GM19395 (cell line): Measurements from ENCODE around the gene FER.
"Not testable (repeated sequence)": the region's sequence is repeated elsewhere in the genome, so short reads cannot be mapped to it uniquely, and the experiment has no call there.

Experiments used
- ATAC-seq: cut with Tn5 transposase; IDR thresholded peaks from one replicate; pipeline ENCODE4 v1.9.1; 2021; ENCODE audit warnings: mild to moderate bottlenecking, moderate library complexity; ENCODE audit not compliant: unreplicated experiment

Gene FER

DNA sequence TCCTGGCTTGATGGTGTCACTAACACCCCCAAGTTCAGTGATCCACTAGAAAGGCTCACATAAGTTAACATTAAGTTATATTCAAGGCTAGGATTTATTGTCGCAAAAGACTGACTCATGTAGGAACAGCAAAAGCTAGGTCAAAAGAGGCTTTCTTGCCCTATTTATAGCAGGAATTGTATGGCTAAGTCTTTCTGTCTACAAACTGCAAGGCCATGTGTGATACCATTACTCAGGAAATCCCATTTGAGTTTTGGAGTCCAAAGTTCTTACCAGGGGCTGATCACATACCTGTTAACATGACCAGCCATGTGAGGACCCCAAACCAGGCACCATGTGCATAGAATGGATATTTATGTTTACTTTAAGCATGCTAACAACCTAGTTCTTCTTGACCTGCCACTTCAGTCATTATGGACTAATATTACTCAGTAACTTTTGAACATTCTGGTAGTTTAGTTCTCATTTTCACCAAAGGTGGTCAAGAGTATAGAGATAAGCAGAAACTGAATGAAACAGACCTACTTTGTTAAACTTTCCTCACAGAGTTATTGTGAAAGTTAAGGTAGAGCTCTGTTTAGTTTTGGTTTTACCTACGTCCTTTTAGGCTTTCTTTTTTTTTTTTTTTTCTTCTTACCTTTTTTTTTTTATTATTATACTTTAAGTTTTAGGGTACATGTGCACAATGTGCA lies 281.1 kb downstream of the FER start:
- peak; percentile 84 for ATAC-seq

DNA sequence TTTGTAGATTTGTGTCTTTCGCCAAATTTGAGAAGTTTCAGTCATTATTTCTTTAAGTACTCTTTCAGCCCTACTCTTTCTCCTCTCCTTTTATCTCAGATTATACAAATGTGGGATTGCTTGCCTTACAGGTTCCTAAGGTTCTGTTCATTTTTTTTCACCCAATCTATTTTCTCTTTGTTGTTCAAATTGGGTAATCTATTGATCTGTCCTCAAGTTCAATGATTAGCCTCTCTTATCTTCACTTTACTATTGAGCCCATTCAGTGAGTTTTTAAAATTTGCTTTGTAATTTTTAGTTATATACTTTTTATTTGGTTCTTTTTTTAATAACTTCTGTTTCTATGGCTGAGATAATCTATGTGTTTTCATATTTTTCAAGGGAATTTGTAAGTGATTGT lies 282.1 kb downstream of the FER start:
- ATAC-seq = no peak

DNA sequence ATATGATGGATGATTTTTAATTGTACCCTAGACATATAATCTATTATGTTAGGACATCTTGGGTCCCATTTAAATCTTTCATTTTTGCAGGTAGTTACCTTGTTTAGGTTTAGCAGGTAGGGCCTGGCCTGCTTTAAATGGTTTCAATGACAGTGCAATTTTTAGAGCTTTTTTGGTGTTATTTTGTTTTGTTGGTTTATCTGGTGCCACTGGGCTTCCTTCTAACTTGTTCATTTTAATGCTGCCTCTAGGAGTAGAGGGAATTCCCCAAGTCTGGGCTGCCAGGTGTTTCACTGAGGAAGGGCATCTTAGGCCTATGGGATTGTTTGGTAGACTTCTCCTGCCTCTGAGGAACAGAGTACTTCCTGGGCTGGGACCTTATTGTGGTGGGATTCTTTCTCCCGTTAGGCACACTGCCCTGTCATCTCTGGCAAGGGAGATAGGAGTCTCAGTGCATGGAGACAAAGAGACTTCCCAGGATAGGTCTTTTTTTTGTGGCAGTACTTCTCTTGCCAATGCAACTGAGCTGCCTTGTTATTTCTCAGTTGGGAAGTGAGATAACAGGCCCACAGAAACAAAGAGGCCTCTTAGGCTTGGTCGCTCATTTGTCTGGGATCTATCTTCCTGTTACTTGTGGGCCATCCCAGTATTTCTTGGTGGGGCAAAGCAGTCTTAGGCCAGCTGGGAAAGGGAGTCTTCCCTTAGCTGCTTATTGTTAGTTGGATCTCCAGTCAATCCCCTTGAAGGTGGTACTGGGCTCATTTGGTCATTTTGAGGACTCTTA lies 282.9 kb downstream of the FER start:
- ATAC-seq = no peak

DNA sequence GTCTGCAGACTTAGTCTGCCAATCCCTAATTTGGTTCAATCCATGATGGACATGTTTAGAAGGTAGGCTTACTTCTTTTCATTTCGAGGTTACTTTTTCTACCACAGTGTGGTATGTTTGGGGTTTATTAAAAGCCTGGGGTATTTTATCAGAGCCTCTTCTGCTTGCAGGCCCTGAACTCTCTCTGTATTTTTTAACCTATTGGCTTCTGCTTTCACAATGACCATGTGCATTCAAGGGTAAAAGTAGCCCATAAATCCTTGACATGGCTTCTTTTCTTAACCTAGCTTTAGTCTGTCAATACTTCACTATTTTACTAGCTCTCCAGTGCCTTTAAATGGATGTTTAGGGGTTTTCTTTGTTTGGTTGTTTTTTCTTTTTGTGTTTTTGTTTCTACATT lies 286.6 kb downstream of the FER start:
- peak; percentile 67 for ATAC-seq

DNA sequence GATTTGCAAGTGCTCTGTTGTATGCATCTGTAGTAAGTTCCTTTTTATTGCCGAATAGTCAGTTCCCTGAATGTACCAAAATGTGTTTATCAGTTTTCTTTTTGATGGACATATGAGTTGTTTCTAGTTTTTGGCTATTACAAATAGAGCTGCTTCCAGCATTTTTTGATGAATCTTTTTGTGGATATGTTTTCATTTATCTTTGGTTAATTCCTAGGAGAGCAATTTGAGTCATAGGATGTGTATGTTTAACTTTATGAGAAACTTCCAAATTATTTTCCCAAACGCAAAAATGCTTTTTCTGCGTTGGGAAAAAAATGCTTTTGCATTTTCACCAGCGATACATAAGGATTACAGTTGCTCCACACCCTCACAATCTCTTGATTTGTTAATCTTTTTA lies 287.7 kb downstream of the FER start:
- ATAC-seq = no peak

DNA sequence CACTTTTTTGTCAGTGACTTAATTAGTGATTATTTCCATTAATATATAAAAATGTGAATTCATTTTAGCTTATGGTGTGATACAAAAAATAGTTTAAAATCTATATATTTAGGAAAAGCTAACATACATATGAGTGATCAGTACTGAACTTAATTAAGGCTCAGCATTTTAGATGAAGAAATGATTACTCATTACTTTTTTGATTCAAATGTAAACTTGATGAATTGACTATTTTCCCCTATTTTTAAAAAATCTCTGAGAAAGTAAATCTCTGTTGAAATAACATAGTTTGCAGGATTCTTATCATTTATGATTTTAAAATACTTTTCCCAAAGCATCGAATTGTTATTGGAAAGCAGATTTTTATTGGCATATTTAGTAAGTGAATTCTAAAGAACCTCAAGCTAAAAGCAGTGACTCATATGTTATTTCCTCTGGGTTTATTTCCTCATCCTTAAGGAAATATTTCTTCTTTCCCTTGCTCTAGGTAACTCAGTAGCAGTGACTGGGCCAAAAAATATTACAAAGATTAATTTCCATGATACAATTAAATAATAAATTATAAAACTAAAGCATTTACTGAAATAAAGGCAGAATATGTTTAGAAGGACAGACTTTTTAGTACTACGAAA lies 290.6 kb downstream of the FER start:
- ATAC-seq = no peak

DNA sequence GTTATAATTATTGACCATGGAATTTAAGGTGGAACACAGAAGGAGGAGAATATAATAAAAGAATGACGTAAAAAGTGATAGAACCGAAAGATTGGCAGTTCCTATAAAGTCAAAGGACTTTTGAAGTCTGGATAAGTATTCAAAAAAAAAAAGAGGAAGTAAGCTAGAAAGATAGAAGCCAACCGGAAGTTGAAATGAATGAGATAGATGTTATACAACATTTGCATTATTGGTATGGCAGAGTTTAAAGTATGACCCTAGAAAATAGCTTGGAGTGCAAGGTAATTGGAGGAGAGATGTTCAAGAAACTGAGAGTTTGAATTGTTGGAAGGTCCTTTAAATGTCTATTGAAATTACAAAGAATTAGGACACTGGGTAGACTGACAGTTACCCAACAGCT lies 293.6 kb downstream of the FER start:
- no peak for ATAC-seq

DNA sequence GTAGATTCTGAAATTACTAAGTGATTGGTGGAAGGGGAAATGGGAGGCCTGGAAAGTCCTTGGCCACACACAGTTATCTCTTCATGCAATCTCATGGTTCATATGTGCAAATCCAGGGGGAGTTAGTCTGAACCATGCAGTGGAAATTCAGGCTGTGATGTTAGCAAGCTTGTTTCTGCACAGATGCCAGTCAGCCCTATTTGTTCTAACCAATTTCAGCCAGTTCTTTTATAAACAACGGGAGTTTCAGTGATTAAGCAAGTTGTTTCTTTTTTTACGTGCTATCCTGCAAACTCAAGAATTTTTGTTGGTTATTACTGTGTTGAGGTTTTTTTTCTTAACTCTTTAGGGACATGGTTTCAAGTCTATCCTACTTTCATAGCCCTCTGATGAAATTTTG lies 298.0 kb downstream of the FER start:
- no peak for ATAC-seq

DNA sequence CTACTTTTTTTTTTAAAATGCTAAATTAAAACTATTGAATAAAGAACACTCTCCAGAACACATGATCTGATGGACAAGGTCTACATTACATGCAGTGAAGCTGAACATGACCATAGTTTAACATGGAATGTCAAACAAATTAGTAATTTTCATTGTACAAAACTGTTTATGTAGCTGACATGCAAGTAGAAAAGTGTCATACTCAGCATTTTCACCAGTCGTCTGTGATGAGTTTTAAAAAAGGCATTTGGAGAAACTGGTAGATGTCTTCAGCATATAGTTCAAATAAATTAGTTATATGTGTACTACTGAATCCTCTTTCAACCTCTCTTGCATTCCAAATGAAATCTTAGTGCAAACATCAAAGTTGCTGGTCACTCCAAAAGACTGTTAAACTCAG lies 301.9 kb downstream of the FER start:
- ATAC-seq = no peak

DNA sequence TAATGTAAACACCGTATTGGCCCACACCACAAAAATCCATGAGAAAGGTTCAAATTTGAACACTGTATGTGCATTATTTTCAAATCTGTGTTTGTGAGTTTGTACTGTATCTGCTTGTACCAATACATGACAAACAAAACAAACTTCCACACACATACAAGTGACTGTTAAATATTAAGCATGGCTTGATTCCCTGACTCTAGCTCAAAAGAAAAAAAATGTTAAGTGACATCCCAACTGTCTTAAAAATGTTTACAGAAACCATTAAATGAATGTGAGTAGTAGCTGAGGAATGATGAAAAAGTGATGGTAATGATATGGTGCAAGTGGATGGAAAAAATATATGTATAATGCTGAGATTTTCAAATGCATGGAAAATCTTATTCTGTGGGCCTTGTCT lies 302.6 kb downstream of the FER start:
- not testable (repeated sequence) for ATAC-seq

DNA sequence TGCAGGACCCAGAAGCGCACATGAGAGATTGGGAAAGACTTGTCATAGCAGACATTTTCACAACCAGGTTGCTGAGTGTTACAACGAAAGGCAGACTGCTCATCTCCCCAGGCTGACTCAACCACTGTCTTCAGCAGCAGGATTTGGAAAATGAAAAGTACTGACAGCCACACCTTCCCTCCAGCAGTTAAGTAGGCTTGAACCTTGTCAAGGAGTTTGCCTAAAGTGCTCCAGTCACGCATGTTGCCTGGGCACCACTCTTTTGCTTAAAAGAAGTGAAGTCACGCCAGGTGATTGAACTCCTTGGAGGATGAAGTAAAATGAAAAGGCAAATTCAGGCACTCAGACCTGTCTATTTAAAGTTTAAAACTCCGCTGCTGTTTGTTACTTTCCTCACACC lies 304.5 kb downstream of the FER start:
- not testable (repeated sequence) for ATAC-seq

DNA sequence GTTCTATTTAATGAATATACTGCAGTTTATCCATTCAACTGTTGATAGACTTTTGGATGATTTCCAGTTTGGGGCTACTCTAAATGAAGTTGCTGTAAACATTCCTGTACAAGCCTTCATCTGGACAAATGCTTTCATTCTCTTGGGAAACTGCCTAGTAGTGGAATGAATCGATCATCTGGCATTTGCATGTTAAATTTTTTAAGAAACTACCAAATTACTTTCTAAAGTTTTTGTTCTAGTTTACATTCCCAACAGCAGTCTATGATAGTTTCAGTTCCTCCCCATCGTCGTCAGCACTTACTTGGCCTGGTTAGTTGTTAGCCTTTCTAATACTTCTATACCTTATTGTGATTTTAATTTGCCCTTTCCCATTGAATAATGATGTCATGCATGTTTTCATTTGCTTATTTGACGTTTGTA lies 306.3 kb downstream of the FER start:
- peak; percentile 90 for ATAC-seq

DNA sequence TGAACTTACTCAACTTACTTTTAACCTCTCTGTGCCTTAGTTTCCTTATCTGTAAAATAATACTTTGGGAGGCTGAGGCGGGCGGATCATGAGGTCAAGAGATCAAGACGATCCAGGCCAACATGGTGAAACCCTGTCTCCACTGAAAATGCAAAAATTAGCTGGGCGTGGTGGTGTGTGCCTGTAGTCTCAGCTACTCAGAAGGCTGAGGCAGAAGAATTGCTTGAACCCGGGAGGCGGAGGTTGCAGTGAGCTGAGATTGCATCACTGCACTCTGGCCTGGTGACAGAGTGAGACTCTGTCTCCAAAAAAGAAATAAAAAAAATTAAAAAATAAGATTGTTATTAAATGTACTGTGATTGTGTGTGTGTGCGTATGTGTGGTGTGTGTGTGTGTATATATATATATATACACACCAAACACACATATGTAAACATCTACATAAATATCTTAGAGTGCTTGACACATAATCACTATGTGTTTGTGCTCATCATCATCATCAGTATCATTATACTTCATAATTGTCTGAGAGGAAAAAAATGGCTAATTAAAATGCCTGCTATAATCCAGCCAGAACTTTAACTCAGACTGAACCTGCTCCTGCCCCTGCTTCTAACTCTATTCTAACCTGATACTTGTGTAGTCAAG lies 312.8 kb downstream of the FER start:
- ATAC-seq = no peak

DNA sequence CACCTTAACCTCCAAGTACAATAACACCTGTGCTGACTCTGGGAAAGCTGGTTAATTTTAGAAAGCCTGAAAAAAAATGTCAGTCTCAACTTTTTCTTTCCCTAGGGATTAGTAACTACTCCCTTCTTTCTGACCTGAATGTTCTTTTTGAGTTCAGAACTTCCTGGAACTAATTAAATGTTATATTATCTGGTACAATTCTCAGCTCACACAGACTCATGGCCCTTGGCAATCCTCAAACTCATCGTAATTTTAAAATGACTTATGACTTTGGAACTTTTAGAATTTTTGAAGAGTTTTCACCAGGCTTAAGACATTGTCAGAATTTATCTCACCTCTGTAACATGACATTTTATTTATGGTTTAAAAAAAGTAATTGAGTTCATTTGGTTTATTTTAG lies 315.0 kb downstream of the FER start:
- ATAC-seq = no peak

DNA sequence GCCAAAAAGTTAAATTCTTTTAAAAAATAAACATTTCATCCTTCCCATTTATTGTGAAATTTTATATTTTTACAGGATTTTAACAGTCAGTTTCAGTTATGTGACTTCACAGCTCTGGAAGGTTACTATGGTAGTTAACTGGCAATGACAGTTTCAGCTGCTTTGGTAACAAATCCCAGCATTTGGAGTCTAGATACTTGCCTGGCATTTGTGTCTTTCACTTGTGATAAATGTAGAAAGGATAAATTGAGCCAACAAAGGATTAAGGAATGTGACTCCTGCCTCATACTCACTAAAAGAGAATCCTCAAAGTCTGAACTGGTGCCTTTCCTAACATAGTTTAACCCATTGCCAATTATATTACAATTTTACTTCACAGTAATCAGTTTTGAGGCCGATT lies 315.5 kb downstream of the FER start:
- no peak for ATAC-seq

DNA sequence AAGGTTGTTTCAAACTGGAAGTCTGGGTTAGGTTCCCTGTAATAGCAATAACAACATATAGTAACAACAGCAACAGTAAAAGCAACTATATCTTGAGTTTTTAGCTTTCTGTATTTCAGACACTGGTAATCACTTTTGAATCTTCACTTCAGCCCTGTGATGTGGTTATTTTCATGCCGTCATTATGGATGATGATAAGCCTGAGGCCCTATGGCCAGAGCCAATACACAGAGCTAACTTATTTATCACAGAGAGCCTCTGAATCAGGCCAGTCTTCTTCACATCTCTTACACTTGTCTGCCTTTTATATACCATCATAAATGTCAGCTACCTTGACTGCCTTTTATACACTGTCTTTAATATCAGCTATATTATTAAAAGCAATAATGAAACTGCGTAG lies 329.0 kb downstream of the FER start:
- no peak for ATAC-seq

DNA sequence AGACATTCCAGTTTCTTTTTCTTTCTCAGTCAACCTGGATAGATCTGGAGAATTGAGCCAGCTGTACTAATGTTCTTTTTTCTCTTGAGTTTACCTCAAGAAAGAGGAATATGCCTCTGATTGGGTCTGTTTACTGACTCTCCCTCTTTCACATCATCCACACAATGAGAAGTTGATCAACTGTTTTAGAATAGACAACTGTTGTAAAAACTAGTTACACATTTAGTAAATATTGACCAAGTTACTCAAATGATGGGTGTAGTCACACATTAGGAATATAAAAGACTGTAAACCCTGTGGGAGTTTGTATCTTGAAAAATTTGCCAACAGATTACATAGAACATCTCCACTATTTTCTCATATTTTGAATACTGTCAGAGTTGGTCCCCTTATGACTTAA lies 330.8 kb downstream of the FER start:
- ATAC-seq = no peak

DNA sequence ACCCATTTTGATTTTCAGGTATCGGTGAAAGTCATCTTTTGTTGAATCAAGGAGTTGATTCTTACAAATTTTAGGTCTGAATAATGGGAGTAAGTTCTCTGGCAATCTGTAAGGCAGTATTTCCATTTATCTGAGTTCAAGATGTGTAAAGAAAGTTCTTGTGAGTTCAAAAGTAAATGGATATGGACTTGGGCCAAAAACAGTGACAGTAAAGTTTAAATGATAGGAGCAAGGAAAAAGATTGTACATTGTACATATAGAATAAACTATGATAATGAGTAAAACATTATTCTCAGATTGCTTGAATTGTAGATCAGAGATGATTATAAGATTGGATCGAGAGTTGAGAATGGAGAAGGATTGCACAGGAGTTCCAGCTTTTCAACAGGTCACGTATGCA lies 332.8 kb downstream of the FER start:
- no peak for ATAC-seq

DNA sequence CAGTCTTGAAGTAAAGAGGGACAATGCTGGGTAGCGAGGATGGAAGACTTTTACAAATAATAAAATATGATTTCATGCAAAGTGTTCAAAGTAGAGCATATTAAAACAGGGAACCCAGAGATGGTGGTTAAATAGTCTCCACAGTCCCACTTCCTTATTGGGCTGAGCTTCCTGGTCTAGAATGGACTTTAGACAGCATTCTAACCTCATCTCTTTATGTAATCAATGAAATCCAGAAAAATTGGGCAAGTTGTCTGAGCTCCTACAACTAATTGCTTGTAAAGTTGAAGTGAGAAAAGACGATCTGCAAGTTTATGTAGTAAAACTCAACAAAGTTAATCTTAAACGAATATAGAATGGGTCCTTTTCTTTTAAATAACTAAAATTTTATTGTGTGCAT lies 333.2 kb downstream of the FER start:
- no peak for ATAC-seq

DNA sequence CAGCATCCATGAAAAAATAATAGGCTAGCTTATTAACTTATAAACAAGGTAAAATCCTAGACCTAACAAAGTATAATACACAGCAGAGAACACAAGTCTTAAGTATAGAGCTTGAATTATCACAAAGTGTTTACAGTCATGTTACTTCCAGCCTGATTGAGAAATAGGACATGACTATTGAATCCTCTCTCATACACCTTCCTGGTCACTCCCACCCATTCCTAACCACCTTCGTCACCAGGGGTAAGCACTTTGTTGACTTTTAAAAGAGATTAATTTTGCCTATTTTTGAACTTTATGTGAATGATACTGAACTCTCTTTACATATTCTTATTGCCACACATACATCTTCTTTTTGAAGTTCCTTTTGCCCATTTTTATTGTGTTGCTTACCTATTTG lies 336.2 kb downstream of the FER start:
- ATAC-seq = no peak

DNA sequence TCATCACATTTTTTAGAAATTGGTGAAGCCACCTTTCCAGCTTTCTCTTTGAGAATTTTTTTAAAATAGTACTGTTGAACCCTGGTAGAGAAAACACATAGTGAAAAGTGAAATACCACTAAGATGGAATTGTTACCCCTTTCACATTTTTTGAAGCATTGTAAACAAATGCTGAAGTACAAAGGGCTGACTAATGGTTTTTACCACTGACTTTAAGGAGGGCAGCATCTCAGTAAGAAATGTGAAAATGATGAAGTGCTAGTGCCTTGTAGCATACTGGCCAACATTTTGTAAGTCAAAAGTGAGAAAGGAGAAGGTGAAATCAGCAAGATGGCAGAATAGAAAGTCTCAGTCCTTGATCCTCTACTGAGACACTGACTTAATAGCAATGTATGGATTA lies 341.5 kb downstream of the FER start:
- no peak for ATAC-seq

DNA sequence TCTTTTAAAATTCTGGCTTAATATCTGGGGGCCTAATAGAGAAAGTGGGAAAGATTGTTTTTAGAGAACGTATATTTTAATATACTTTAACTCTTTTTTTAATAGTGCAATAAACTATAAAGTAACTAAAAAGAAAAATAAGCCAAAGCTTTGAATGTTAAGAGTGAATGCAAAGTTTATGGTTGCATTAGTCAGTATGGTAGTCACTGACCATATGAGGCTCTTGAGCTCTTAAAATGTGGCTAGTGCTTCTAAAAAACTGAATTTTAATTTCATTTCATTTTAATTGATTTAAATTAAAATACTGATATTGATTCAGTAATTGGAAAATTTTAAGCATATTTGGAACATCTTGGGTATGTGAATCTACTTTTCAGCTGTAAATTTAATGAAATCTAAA lies 351.4 kb downstream of the FER start:
- ATAC-seq = no peak
